MV-4-11 (cell line): ENCODE measurements around the gene S100A12.
"Not testable (repeated sequence)": the region's sequence is repeated elsewhere in the genome, so short reads cannot be mapped to it uniquely, and the experiment has no call there.

Experiments
- DNase-seq: peaks from one replicate; lab custom pipeline; 2025; lab: John Stamatoyannopoulos, UW

Gene S100A12

GRCh38 chr1:153353226-153353947, 22.0 kb downstream of the S100A12 start:
- DNase-seq, result no peak

GRCh38 chr1:153352523-153352922, 22.9 kb downstream of the S100A12 start:
- DNase-seq, result peak; percentile 55

GRCh38 chr1:153350321-153350957, 25.0 kb downstream of the S100A12 start:
- DNase-seq, result no peak

GRCh38 chr1:153349363-153350320, 25.8 kb downstream of the S100A12 start:
- peak; percentile 52 for DNase-seq

- DNase-seq, result no peak
Measured at GRCh38 chr1:153348511-153349362, 26.7 kb downstream of the S100A12 start, which contains the start of gene PGLYRP4. Gene PGLYRP4 (minus strand): TSS chr1:153348841. CDS start chr1:153347932, 909 bp downstream.

GRCh38 chr1:153347856-153348255, 27.6 kb downstream of the S100A12 start:
- DNase-seq, result no peak

- DNase-seq, result not testable (repeated sequence)
Measured at GRCh38 chr1:153347049-153347448, 28.4 kb downstream of the S100A12 start.

- DNase-seq, result no peak
Measured at GRCh38 chr1:153346077-153346723, 29.2 kb downstream of the S100A12 start.

GRCh38 chr1:153345187-153346076, 30.0 kb downstream of the S100A12 start:
- DNase-seq, result no peak

- peak; percentile 88 for DNase-seq
Measured at GRCh38 chr1:153344718-153345025, 30.7 kb downstream of the S100A12 start.

GRCh38 chr1:153343811-153344717, 31.4 kb downstream of the S100A12 start:
- DNase-seq, result no peak

- DNase-seq, result peak; percentile 22
Measured at GRCh38 chr1:153343040-153343681, 32.3 kb downstream of the S100A12 start.

GRCh38 chr1:153342178-153342577, 33.2 kb downstream of the S100A12 start:
- peak; percentile 45 for DNase-seq

- DNase-seq, result no peak
Measured at GRCh38 chr1:153341431-153341934, 33.9 kb downstream of the S100A12 start.

GRCh38 chr1:153340356-153340755, 35.1 kb downstream of the S100A12 start:
- no peak for DNase-seq

GRCh38 chr1:153339802-153340201, 35.6 kb downstream of the S100A12 start:
- no peak for DNase-seq

GRCh38 chr1:153337980-153338853, 37.2 kb downstream of the S100A12 start:
- no peak for DNase-seq
